VCaP (cell line): ENCODE results near the gene BOLA2B.
"Not testable (repeated sequence)": the region's sequence is repeated elsewhere in the genome, so short reads cannot be mapped to it uniquely, and the experiment has no call there.

Source experiments
- H3K27ac ChIP-seq: fragments of 450-650 bp; 2 replicates; pipeline ENCODE4 v1.5.1; 2017
- CTCF ChIP-seq: fragments of 450-650 bp; conservative IDR thresholded peaks from 2 replicates; pipeline ENCODE4 v1.5.1; 2017; ENCODE audit warnings: mild to moderate bottlenecking, moderate library complexity

Gene BOLA2B

GRCh38 chr16:30183233-30184095 is 10.0 kb downstream of the BOLA2B start, which contains the start of gene CORO1A:
TSS of gene CORO1A (plus strand) at chr16:30183602. CDS start at chr16:30185210, 1,608 bp downstream.
- peak within 1 kb of the TSS; percentile 68 for H3K27ac ChIP-seq
- no peak for TF ChIP-seq CTCF

DNA sequence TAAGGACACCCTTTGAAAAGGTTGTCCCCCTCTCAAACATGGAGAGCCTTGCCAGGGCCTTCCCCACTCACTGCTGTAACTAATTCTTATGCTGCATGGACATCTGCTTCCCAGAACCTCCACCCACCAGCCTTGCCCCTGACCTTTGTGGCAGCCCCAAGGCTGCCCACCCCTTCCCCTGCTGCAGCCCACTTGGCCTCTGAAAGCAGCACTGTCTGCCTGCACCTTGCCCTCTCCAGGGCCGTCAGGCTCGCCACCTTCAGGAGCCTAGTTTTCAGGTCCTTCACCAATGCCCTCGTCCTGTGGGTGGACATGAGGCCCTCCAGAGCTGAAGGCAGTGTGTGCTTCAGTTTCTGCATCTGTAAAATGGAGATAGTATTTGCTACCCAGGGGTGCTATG is 12.7 kb downstream of the BOLA2B start:
- H3K27ac ChIP-seq: no peak overlapping the region
- TF ChIP-seq CTCF: no peak

GRCh38 chr16:30179931-30180330 is 13.5 kb downstream of the BOLA2B start:
- TF ChIP-seq CTCF: no peak
- no peak overlapping the region for H3K27ac ChIP-seq

GRCh38 chr16:30179195-30179594 is 14.3 kb downstream of the BOLA2B start:
- TF ChIP-seq CTCF: no peak
- 0 out of 2 replicates have a peak overlapping the region, but pooled peaks have one; percentile 18 for H3K27ac ChIP-seq

GRCh38 chr16:30176876-30177275 is 16.6 kb downstream of the BOLA2B start:
- not testable (repeated sequence) for H3K27ac ChIP-seq

GRCh38 chr16:30173054-30173453 is 20.4 kb downstream of the BOLA2B start:
- H3K27ac ChIP-seq: no peak overlapping the region
- TF ChIP-seq CTCF: no peak

GRCh38 chr16:30170145-30170544 is 23.3 kb downstream of the BOLA2B start:
- not testable (repeated sequence) for H3K27ac ChIP-seq

DNA sequence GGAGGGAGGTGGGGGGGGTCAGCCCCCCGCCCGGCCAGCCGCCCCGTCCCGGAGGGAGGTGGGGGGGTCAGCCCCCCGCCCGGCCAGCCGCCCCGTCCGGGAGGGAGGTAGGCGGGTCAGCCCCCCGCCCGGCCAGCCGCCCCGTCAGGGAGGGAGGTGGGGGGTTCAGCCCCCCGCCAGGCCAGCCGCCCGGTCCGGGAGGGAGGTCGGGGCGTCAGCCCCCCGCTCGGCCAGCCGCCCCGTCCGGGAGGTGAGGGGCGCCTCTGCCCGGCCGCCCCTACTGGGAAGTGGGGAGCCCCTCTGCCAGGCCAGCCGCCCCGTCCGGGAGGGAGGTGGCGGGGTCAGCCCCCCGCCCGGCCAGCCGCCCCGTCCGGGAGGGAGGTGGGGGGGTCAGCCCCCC is 24.1 kb downstream of the BOLA2B start:
- not testable (repeated sequence) for H3K27ac ChIP-seq

DNA sequence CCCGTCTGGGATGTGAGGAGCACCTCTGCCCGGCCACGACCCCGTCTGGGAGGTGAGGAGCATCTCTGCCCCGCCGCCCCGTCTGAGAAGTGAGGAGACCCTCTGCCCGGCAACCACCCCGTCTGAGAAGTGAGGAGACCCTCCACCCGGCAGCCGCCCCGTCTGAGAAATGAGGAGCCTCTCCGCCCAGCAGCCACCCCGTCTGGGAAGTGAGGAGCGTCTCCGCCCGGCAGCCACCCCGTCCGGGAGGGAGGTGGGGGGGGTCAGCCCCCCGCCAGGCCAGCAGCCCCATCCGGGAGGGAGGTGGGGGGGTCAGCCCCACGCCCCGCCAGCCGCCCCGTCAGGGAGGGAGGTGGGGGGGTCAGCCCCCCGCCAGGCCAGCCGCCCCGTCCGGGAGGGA is 24.7 kb downstream of the BOLA2B start:
- H3K27ac ChIP-seq: not testable (repeated sequence)
